GM18868 (cell line): ENCODE results near the gene PARN.
"Not testable (repeated sequence)": the region's sequence is repeated elsewhere in the genome, so short reads cannot be mapped to it uniquely, and the experiment has no call there.

ENCODE experiments used
- ATAC-seq: cut with Tn5 transposase; IDR thresholded peaks from one replicate; pipeline ENCODE4 v1.9.1; 2021; ENCODE audit warnings: mild to moderate bottlenecking, moderate library complexity; ENCODE audit not compliant: unreplicated experiment

Gene PARN, protein sequence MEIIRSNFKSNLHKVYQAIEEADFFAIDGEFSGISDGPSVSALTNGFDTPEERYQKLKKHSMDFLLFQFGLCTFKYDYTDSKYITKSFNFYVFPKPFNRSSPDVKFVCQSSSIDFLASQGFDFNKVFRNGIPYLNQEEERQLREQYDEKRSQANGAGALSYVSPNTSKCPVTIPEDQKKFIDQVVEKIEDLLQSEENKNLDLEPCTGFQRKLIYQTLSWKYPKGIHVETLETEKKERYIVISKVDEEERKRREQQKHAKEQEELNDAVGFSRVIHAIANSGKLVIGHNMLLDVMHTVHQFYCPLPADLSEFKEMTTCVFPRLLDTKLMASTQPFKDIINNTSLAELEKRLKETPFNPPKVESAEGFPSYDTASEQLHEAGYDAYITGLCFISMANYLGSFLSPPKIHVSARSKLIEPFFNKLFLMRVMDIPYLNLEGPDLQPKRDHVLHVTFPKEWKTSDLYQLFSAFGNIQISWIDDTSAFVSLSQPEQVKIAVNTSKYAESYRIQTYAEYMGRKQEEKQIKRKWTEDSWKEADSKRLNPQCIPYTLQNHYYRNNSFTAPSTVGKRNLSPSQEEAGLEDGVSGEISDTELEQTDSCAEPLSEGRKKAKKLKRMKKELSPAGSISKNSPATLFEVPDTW

DNA sequence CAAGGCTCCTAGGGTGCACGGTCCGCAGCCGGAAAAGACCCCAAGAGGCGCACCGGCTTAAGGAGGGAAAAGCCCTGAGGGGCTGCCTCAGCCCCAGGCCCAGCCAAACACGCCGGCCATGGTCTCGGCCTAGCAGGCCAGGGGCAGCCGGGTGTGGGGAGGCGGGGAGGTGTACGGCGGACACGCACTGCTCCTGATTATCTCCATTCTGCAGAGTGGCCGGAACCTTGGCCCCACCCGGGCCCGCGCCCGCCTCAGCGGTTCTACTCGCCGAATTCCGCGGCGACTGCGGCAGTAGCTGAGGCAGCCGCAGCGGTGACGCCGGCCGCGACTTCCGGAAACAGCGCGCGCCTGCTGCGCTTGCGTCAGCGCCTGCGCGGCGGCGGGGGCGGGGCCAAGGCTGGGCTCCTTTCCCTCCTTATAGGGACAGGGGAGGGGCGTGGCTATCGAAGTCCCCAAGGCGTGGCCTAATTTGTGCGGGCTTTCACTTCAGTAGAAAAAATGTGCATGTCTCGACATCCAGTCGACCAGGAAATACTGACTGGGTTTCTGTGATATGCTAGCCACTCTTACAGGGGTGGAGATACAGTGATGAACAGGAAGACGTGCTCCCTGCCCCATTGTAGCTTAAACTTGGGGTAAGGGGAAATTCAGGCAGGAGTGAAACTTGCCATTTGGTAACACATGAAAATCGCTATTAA is at the start of gene PARN:
Gene PARN, minus strand, starts transcription at position 342 of the 701 bp plus-strand sequence. Its CDS starts 135 bp downstream, at position 207.
- ATAC-seq: peak; percentile 52

DNA sequence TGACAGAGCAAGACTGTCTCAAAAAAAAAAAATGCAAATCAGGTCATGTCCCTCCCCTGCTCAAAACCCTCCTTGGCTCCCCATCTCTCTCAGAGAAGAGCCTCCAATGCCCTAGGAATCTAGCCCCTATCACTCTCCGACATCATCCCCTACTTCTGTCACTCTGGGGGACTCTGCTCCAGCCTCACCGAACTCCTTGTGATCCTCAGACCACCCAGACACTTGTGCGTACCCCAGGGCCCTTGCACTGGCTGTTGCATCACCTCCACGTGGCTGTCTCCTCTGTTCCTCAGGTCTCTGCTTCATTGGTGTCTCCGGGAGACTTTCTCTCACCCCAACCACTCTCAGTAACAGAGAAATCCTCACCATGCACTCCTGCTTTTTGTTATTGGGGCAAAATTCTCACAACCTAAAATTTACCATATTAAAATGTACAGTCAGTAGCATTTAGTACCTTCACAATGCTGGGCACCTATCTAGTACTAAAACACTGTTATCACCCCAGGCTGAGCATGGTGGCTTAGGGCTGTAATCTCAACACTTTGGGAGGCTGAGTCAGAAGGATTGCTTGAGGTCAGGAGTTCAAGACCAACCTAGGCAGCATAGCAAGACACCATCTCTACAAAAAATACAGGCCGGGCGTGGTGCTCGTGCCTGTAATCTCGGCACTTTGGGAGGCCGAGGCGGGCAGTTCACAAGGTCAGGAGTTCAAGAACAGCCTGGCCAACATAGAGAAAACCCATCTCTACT is 48.9 kb upstream of the PARN start:
- no peak for ATAC-seq

DNA sequence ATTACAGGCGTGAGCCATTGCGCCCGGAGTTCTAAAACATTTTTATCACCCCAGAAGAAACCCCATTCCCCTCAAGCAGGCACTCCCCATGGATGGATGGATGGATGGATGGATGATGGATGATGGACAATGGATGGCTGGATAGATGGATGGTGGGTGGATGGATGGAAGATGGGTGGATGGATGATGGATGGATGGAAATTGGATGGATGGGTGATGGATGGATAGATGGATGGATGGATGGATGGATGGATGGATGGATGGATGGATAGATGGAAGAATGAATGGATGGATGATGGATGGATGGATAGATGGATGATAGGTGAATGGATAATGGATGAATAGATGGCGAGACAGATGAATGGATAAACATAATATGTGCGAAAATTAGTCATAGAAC is 47.6 kb upstream of the PARN start:
- ATAC-seq: no peak

DNA sequence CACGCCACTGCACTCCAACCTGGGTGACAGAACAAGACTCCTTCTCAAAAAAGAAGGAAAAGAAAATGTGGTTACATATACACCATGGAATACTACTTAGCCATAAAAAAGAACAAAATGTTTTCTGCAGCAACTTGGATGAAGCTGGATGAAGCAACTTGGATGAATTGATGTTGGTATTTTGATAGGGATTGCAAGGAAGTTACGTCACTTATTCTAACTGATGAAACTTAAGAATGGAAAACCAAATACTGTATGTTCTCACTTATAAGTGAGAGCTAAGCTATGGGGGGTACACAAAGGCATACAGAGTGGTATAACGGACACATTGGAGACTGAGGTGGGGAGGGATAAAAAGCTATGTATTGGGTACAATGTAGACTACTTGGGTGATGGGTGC is 46.6 kb upstream of the PARN start:
- ATAC-seq: no peak

DNA sequence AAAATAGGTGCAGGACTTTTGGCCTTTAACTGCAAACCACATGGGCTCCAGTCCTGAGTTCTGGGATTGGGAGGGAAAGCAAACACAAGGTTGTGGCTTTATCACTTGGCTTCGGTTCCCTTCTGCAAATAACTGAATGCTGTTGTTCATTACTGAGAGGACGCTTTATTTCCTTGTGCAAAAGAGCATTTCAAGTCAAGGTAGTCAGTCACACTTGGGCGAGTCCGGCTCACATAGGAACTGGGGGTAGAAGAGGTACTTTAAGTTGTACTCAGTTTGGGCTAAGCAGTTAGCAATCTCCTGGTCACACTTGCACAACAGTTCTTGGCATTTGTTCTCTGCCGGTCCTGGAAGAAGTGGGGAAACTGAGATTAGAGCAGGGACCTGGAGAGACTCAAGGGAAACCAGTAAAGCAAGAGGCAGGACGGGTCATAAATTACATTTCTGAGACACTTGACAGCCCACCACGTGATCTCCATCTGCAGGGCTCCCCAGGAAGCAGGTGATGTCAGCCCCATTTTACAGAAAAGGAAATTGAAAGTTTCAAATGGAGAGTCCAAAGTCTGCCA is 42.4 kb upstream of the PARN start:
- ATAC-seq: peak; percentile 72

DNA sequence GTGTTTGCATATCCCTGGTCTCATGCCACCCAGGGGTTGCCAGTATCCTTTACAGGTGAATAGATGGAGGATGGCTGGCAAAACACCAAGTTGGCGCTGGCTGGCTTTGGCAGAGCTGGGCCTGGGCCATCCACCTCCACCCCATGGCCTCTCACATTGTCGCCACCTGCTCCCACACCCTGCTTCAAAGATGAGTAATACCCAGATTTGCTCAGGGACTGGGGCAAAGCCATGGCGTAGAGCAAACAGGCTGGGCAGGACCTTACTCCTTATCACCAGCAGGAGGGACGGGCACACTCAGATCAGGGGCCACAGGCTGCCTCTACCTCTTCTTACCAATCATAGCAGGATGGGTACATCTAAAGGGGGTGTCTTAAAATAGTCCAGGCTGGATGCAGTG is 39.7 kb upstream of the PARN start:
- no peak for ATAC-seq

DNA sequence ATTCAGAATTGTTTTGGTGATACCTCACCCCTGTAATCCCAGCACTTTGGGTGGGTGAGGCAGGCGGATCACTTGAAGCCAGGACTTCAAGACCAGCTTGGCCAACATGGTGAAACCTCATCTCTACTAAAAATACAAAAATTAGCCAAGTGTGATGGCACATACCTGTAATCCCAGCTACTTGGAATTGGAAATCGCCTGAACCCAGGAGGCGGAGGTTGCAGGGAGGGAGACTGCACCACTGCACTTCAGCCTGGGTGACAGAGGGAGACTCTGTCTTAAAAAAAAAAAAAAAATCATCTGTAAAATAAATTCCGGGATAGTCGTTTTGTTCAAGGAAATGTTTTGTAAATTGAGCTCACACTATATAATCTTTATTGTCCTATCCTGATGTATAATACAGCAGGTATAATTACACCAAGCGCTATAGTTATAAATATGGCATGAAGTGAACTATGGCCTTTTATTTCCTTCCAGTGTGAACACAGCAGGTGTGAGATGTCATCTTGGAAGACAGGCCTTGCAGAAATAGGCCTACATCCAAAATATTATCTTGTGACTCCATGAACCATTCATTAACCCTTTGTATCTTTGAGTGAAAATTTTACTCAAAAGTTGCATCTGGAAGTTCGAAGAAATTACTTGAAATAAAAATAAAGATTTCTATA is 38.6 kb upstream of the PARN start:
- no peak for ATAC-seq

DNA sequence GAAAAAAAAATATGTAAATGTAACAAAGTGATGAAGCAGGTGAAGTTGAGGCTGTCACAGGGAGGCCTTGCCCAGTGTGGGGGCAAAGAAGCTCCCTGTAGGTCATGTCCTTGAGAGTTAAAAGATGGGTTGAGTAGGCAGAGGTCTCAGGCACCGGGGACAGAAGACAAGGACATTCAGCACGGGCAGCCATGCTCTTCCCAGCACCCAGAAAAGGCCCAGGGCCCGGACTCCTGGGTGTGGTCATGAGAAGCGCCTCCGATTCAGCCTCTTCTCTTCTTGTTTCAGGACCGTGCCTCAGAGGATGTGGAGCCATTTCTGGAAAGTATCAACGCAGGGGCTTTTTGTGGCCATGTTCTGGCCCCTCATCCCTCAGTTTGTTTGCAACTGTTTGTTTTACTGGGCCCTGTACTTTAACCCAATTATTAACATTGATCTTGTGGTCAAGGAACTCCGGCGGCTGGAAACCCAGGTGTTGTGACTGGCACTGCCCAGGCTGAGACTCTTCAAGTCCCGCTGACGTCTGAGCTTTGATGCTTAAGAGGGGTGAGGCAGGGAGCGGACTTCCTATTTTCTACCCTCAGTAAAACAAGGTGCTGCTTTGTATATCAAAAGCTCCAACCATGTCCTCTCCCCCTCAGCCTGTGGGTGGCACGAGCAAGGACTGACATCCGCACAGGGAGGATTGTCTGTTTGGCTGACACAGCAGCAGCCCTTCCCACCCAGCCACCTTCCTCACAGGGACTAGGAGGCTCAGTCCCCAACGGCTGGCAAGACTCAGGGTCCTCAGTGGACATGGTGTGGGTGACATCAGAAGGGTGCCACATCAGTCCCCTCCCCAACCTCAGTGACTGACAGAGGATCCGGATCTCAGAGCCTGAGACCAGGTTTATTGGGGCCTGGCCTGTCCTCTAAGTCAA is 37.5 kb upstream of the PARN start:
- no peak for ATAC-seq

DNA sequence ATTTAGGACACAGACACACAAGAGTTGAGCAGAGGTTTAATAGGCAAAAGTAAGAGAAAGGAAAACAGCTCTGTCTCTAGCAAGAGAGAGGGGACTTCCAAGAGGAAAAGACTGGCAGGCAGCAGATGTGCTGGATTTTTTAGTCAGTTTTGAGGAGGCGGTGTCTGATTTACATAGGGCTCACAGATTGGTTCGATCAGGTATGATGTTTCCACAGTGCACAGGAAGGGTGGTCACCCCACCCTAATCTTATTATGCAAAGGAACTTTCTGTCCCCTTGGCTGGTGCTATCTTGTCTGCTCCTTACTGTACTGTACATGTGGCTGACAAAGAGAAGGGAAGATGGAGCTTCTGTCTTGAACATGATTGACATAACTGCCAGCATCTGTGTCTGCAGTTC is 28.0 kb upstream of the PARN start:
- ATAC-seq: peak; percentile 52

DNA sequence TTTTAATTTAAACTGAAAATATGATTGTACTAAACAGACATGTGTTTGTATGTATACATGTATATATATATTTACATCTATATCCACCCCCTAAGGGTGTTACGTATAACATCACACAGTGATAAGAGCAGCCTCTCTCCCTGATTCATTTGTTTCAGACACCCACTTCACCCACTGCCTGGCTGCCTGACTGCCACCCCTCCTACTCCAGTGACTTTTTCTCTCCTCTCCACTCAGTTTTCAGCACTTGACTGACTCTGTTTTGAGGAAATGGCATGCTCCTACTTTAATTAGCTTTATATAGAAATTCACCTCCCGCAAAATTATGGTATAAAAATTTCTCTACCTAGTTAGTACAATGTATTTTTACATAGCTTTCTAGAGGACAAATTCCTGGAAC is 22.7 kb upstream of the PARN start:
- no peak for ATAC-seq

DNA sequence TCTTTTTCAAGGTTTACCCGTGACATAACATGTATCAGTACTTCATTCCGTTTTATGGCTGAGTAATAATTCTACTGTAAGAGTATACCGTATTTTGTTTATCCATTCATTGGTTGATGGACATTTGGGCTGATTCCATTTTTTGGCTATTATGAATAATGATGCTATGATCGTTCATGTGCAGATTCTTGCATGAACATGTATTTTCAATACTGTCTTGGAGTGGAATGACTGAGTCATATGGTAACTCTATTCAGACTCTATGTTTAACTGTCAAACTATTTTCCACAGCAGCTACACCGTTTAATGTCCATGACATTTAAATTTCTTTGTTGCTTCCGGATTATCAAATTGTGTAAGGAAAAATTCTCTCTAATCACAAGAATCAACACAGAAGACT is 20.6 kb upstream of the PARN start:
- no peak for ATAC-seq

DNA sequence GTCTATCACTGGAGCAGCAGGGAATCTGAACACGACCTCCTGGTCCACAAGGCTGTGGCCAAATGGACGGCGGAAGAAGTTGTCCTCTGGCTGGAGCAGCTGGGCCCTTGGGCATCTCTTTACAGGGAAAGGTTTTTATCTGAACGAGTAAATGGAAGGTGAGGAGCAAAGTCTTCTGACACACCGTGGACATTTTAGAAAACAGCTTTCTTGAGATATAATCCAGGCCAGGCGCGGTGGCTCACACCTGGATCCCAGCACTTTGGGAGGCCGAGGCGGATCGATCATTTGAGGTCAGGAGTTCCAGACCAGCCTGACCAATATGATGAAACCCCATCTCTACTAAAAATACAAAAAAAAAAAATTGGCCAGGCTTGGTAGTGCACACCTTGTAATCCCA is 19.8 kb upstream of the PARN start:
- ATAC-seq: no peak

DNA sequence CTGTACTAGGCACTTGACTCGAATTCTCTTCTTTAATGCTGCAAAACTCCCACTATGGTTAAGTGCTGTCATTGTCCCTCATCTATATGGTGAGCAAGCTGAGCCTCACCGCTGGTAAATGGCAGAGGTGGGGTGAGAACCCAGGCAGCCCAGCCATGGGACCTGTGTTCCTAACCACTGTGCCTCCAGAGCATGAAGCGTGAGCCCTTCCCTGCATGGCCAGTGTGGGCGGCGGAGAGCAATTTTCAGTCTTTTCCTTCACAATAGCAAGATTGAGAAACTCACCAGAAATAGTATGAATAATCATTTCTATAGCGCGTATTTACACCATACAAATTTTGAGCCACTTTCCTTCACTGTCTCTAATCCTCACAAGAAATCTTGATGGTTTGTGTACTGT is 11.9 kb upstream of the PARN start:
- no peak for ATAC-seq

DNA sequence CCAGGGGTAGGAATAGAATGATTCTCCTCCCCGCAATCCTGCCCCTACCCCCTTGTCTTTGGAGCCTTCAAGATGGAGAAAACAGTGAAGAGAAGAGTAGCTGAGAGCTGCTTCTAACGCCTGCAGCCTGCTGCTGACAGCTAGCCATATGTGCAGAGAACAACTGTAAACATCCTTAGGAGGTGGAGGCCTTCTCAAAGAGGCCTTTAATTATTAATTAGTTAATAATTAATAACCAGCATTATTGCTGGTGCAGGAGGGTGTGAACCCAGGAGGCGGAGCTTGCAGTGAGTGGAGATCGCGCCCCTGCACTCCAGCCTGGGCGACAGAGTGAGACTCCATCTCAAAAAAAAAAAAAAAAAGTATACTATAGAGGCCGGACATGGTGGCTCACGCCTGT is 11.1 kb upstream of the PARN start:
- ATAC-seq: no peak

DNA sequence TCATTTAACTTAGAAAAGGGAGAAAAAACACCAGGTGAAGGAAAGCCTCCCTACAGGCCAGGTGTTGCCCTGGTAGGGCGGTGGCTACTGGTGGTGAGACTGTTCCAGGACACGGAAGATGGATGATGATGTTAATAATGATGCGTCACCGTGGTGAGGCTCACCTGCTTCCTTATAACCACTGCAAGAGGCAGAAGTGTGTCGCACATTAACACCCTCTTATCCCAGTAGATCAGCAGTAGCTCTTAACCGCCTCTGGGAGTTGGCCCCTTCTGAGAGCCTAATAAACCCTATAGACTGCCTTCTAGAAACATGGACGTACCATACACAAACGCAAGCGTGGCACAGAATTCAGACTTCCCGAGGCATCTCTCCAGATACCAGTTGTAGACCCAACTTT is 10.5 kb upstream of the PARN start:
- ATAC-seq: no peak

DNA sequence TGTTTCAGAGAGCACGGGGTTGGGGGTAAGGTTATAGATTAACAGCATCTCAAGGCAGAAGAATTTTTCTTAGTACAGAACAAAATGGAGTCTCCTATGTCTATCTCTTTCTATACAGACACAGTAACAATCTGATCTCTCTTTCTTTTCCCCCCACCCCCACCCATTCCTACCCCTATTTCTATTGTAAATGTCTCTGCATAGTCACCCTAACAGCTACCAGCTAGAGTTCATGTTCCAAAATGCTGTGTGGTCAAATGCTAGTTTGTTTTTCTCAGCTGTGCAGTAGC is 6.8 kb upstream of the PARN start:
- not testable (repeated sequence) for ATAC-seq

DNA sequence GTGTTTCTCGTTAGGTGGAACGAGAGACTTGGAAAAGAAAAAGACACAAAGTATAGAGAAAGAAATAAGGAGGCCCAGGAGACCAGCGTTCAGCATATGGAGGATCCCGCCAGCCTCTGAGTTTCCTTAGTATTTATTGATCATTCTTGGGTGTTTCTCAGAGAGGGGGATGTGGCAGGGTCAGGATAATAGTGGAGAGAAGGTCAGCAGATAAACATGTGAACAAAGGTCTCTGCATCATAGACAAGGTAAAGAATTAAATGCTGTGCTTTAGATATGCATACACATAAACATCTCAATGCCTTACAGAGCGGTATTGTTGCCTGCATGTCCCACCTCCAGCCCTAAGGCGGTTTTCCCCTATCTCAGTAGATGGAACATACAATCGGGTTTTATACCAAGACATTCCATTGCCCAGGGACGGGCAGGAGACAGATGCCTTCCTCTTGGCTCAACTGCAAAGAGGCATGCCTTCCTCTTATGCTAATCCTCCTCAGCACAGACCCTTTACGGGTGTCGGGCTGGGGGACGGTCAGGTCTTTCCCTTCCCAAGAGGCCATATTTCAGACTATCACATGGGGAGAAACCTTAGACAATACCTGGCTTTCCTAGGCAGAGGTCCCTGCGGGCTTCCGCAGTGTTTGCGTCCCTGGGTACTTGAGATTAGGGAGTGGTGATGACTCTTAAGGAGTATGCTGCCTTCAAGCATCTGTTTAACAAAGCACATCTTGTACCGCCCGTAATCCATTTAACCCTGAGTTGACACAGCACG is 6.3 kb upstream of the PARN start:
- not testable (repeated sequence) for ATAC-seq

DNA sequence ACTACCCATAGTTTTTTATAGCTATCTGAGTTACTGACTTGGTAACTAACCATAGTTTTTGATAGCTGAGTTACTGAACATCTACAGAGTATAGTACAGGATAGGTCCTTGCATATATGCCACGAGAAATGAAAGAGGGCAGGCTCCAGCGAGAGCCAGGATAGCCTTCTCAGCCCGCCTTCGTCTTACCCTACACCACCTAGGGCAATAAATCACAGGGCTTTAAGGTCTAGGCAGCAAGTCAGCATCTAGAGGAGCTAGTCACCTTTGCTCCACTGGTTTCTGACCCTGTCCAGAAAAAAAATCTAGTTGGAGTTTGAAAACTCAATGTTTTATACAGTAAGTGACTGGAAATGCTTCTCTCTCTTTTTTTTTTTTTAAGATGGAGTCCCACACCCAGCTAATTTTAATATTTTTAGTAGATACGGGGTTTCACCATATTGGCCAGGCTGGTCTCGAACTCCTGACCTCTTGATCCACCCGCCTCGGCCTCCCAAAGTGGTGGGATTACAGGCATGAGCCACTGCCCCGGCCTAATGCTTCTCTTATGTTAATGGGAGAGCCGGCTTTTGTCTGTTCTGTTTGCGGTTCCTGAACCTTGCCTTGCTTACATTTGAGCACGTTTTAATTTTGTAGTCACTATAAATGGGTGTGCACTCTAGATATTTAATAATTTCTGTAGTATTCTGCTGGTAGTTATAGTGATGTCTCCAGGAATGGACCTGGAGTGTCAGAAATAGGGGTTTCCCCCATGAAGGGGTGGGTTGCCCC is 5.5 kb upstream of the PARN start:
- ATAC-seq: no peak
